Body of pancreas (tissue), 4 donors: Measurements from ENCODE around the gene ANXA5.

Experiments
- CTCF ChIP-seq, 7 experiments: fragments of 450-650 bp in 4 of 7; fragments of 200-600 bp in 3 of 7; sonication (generic) in 3 of 7; IDR thresholded peaks; one replicate each; pipeline ENCODE4 v1.5.1; 2016 to 2019; ENCODE audit warnings: antibody characterized with exemption in 7 of 7
- POLR2A ChIP-seq, 3 donors: fragments of 450-650 bp; IDR thresholded peaks; one replicate each; pipeline ENCODE4 v1.6.1; 2016; ENCODE audit warnings: antibody characterized with exemption in 3 of 3, mild to moderate bottlenecking in 2 of 3

- no peak for TF ChIP-seq CTCF (IDR thresholded peaks at IDR 0.05)
- peak in 1 of 3 donors; percentile 29 for TF ChIP-seq POLR2A (IDR thresholded peaks at IDR 0.05)
Measured at GRCh38 chr4:121711263-121712000, 14.7 kb upstream of the ANXA5 start.
